Small intestine (tissue), 16 donors: ENCODE measurements around the gene SYCE1. TPM values are rescaled to one million over a fixed set of nuclear protein-coding genes. Genes with fewer than 3 reads are reported as not detected.
A peak's percentile ranks its signal among the peaks of the same experiment; 100 is the strongest.
"Not testable (repeated sequence)": the region's sequence is repeated elsewhere in the genome, so short reads cannot be mapped to it uniquely, and the experiment has no call there.

Experiments
- DNase-seq, 2 donors: peaks; one replicate each; pipeline versions ENCODE4 v3.0.0 to v3.0.0-alpha.2; 2013
- FAIRE-seq: peaks from 2 replicates; lab custom pipeline; 2012; peaks lifted over from hg19 to GRCh38; lab: Jason Lieb, UNC
- H3K27ac ChIP-seq, 3 donors: one replicate each; pipeline ENCODE4 v1.5.1; 2013; ENCODE audit warnings: low read length in 2 of 3, mild to moderate bottlenecking in 2 of 3, control low read depth in 1 of 3, inconsistent platforms in 1 of 3, low read depth in 1 of 3, moderate library complexity in 1 of 3
- H3K27me3 ChIP-seq, 3 donors: one replicate each; pipeline ENCODE4 v1.6.1; 2013; ENCODE audit warnings: low read length in 3 of 3, inconsistent platforms in 1 of 3; ENCODE audit not compliant: control insufficient read depth in 3 of 3, insufficient read depth in 3 of 3
- H3K36me3 ChIP-seq, 3 donors: one replicate each; pipeline ENCODE4 v1.6.1; 2013; ENCODE audit warnings: low read length in 3 of 3, inconsistent platforms in 1 of 3, low read depth in 1 of 3, mild to moderate bottlenecking in 1 of 3, moderate library complexity in 1 of 3; ENCODE audit not compliant: control insufficient read depth in 3 of 3, insufficient read depth in 2 of 3
- H3K4me1 ChIP-seq, 3 donors: one replicate each; pipeline ENCODE4 v1.6.1; 2013; ENCODE audit warnings: low read length in 2 of 3, inconsistent platforms in 1 of 3, low read depth in 1 of 3, mild to moderate bottlenecking in 1 of 3, moderate library complexity in 1 of 3; ENCODE audit not compliant: control insufficient read depth in 3 of 3, insufficient read depth in 2 of 3
- H3K4me3 ChIP-seq, 3 donors: one replicate each; pipeline ENCODE4 v1.5.1; 2013; ENCODE audit warnings: low read length in 3 of 3, control low read depth in 1 of 3, inconsistent platforms in 1 of 3, low read depth in 1 of 3, mild to moderate bottlenecking in 1 of 3, moderate library complexity in 1 of 3
- H3K9me3 ChIP-seq, 2 donors: one replicate each; pipeline ENCODE4 v1.6.1; 2013; ENCODE audit warnings: low read depth in 1 of 2, low read length in 1 of 2; ENCODE audit not compliant: control insufficient read depth in 2 of 2, insufficient read depth in 1 of 2
- WGBS, 3 donors: extraction: QIAGEN DNeasy Blood & Tissue Kit; methylation state at CpG; one replicate each; pipeline ENCODE4 v1.1.7; 2013; 5-methylcytosine and 5-hydroxymethylcytosine counted together
- long read RNA-seq, 10 donors: transcript quantifications; one replicate each; lab custom pipeline, GENCODE V29; 2026
- polyA plus RNA-seq, 4 donors: library from polyadenylated mRNA; stranded (reverse) in 3 of 4; unstranded in 1 of 4; fragments of 200-250 nt in 3 of 4; fragments of 120-200 nt in 1 of 4; gene quantifications; one replicate each; pipeline versions ENCODE4 v1.2.1 to v1.2.3, GENCODE V29; 2013
- donor health status: healthy with polysubstance abuse.
- donor health status: control.
- donor health status: control.
- donor health status: Bipolar disorder and iron deficiency.
- donor health status: healthy.

The SYCE1 gene, protein sequence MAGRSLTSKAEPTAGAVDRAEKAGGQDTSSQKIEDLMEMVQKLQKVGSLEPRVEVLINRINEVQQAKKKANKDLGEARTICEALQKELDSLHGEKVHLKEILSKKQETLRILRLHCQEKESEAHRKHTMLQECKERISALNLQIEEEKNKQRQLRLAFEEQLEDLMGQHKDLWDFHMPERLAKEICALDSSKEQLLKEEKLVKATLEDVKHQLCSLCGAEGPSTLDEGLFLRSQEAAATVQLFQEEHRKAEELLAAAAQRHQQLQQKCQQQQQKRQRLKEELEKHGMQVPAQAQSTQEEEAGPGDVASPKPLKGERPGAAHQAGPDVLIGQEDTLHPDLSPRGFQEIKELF
- under 1 TPM in 2 of 4 donors, not detected in 2; 0.09 to 0.24 TPM for polyA plus RNA-seq
- long read RNA-seq, donor 1: 0 reads
- long read RNA-seq, donor 2: 0 reads
- long read RNA-seq, donor 3: 0 reads
- long read RNA-seq, donor 4: 0 reads
- long read RNA-seq, donor 5: 0 reads
- long read RNA-seq, donor 6: 0 reads
- long read RNA-seq, donor 7: 0 reads
- long read RNA-seq, donor 8: 0 reads
- long read RNA-seq, donor 9: 0 reads
- long read RNA-seq, donor 10: 0 reads

- Histone ChIP-seq H3K27ac (no peak within 1 kb of the TSS), H3K4me3 (no peak within 1 kb of the TSS), H3K4me1 (no peaks in the 10 kb centered on the region), H3K9me3 (peaks cover 0 to 22% of the 10 kb centered on the region in 2 donors), H3K36me3 (no peaks in the 10 kb centered on the region), H3K27me3 (no peaks in the 10 kb centered on the region)
- 68 to 79% (median 72%) methylated on average over 70 to 77 of the region's 77 CpGs for WGBS, 3 donors
- no peak for DNase-seq
- no peak for FAIRE-seq
Observed at GRCh38 chr10:133565441-133566294, at the start of gene SYCE1. Gene SYCE1, minus strand, starts transcription at chr10:133565583. Its CDS starts 54 bp downstream, at chr10:133565529.

- H3K4me3 ChIP-seq: no peak overlapping the region
- peaks cover 0 to 42% of the 10 kb centered on the region in 2 donors for H3K9me3 ChIP-seq
- no peak overlapping the region for H3K27ac ChIP-seq
- H3K36me3 ChIP-seq: no peaks in the 10 kb centered on the region
- H3K4me1 ChIP-seq: no peaks in the 10 kb centered on the region
- FAIRE-seq: no peak
- no peaks in the 10 kb centered on the region for H3K27me3 ChIP-seq
- 72 to 81% (median 76%) methylated on average over 10 of the region's 10 CpGs for WGBS, 3 donors
- DNase-seq: no peak
Observed at GRCh38 chr10:133614830-133615580, 49.6 kb upstream of the SYCE1 start.

- H3K4me3 ChIP-seq: no peak overlapping the region
- WGBS, 3 donors: 59 to 73% (median 65%) methylated on average over 6 of the region's 6 CpGs
- H3K27ac ChIP-seq: no peak overlapping the region
- no peaks in the 10 kb centered on the region for H3K36me3 ChIP-seq
- no peaks in the 10 kb centered on the region for H3K4me1 ChIP-seq
- DNase-seq: no peak
- H3K27me3 ChIP-seq: no peaks in the 10 kb centered on the region
- peaks cover 0 to 32% of the 10 kb centered on the region in 2 donors for H3K9me3 ChIP-seq
- no peak for FAIRE-seq
Observed at GRCh38 chr10:133613699-133614098, 48.3 kb upstream of the SYCE1 start.

- 52 to 55% (median 55%) methylated on average over 4 of the region's 4 CpGs for WGBS, 3 donors
- FAIRE-seq: no peak
- Histone ChIP-seq H3K4me1 (no peaks in the 10 kb centered on the region), H3K4me3 (no peak overlapping the region), H3K27me3 (peaks cover 0 to 2% (median 0%) of the 10 kb centered on the region in 3 donors), H3K9me3 (peaks cover 0 to 14% of the 10 kb centered on the region in 2 donors), H3K36me3 (no peaks in the 10 kb centered on the region), H3K27ac (no peak overlapping the region)
- DNase-seq: no peak
Observed at GRCh38 chr10:133611079-133611478, 45.7 kb upstream of the SYCE1 start.

- peaks cover 0 to 4% (median 0%) of the 10 kb centered on the region in 3 donors for H3K27me3 ChIP-seq
- FAIRE-seq (no peak), DNase-seq (peak in 1 of 2 donors; percentile 27)
- no peak overlapping the region for H3K4me3 ChIP-seq
- WGBS, 3 donors: 9 to 37% (median 18%) methylated on average over 3 of the region's 3 CpGs
- H3K36me3 ChIP-seq: no peaks in the 10 kb centered on the region
- H3K4me1 ChIP-seq: no peaks in the 10 kb centered on the region
- no peak overlapping the region for H3K27ac ChIP-seq
- peaks cover 0 to 6% of the 10 kb centered on the region in 2 donors for H3K9me3 ChIP-seq
Observed at GRCh38 chr10:133608855-133609254, 43.5 kb upstream of the SYCE1 start.

GRCh38 chr10:133603434-133603833 lies 38.1 kb upstream of the SYCE1 start:
- H3K4me1 ChIP-seq, H3K27me3 ChIP-seq, H3K9me3 ChIP-seq, H3K4me3 ChIP-seq, H3K36me3 ChIP-seq, H3K27ac ChIP-seq, FAIRE-seq: not testable (repeated sequence)
- WGBS, 3 donors: 32 to 83% (median 43%) methylated on average over 2 of the region's 2 CpGs
- peak; percentile 12 to 13 for DNase-seq

DNA sequence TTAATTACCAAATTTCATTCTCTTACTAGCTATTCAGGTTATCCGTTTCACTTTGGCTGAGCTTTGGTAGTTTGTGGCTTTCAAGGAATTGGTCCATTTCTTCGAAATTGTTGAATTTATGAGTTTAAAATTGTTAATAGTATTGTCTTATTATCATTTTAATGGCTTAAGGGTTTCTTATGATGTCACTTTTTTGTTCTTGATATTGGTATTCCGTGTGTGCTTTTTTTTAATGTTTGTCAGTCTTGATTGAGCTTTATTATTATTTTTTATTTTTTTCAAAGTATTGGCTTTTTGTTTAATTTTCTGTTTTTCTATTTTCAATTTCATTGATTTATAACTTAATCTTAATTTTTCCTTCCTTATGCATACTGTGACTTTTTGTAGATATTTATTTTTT lies 35.3 kb upstream of the SYCE1 start:
- no peak for DNase-seq
- H3K36me3 ChIP-seq: no peaks in the 10 kb centered on the region
- H3K27ac ChIP-seq: no peak overlapping the region
- 40 to 56% (median 56%) methylated on average over 3 of the region's 3 CpGs for WGBS, 3 donors
- no peaks in the 10 kb centered on the region for H3K9me3 ChIP-seq
- no peaks in the 10 kb centered on the region for H3K4me1 ChIP-seq
- peaks cover 0 to 7% (median 0%) of the 10 kb centered on the region in 3 donors for H3K27me3 ChIP-seq
- H3K4me3 ChIP-seq: no peak overlapping the region
- FAIRE-seq: no peak
